MM.1S (cell line): ENCODE measurements around the gene ZNF286A.

ENCODE experiments used
- CTCF ChIP-seq: fragments of 300-600 bp; sonication (generic); IDR thresholded peaks from 2 replicates; pipeline ENCODE4 v1.5.1; 2016; ENCODE audit warnings: antibody characterized with exemption, low read length, mixed read lengths
- EZH2 ChIP-seq: fragments of 300-600 bp; sonication (generic); optimal IDR thresholded peaks from 2 replicates; pipeline ENCODE3; 2017; ENCODE audit warnings: low read depth, mild to moderate bottlenecking, antibody characterized with exemption, low read length, mixed read lengths
- EZH2phosphoT487 ChIP-seq: fragments of 300-600 bp; sonication (generic); IDR thresholded peaks from 2 replicates; pipeline ENCODE4 v1.6.1; 2018; ENCODE audit warnings: antibody characterized with exemption, low read length

- TF ChIP-seq EZH2phosphoT487 (no peak), CTCF (no peak), EZH2 (no peak)
These were observed 44.6 kb downstream of the ZNF286A start for GRCh38 chr17:15744074-15744676.
